ENCODE data around the gene TMEM63A.
"Not testable (repeated sequence)": the region's sequence is repeated elsewhere in the genome, so short reads cannot be mapped to it uniquely, and the experiment has no call there.

The TMEM63A gene

DNA sequence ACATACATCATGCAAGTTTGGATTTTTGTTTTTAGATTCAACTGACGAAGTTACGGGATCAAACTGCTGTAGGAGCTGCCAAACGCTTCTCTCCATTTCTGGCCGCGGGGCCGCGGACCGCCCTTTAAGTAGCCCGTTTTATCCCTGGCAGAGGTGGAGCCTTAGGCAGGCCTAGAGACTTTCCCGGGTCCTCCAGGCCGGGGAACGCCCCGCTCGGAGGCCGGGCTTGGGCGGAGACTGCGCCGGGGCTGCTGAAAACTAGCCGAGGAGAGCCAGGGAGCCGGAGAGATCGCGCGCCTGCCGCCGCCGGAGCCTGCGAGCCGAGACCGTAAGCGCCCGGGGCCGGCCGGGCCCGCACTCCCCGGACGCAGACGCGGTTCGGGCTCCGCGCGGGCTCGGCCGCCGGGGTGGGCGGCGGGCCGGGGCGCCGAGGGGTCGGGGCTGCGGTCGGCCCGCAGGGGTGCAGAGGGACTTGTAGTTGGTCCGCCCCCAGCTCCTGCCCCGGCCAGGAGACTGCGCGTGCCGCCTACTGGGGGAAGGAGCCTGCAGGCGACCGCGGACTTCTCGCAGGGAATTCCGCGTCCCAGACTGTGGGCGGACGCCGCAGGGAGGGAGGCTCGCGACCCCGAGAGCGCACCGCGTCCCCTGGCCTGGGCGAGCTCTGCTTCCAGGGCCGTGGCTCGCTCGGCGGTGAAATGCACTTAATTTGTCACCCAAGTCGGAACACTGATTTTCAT is 72.2 kb downstream of the TMEM63A start, which contains the start of gene EPHX1:
TSS of gene EPHX1 (plus strand) at position 283 of the 737 bp plus-strand sequence. CDS start 18,606 bp downstream, outside the sequence.
- CTCF ChIA-PET = interaction anchor here (0.6 to 2.9 kb wide), 7 partner anchors 17 to 335 kb away, joined by 3 to 12 read pairs (median 5); partner anchors contain the start of gene SRP9
- POLR2A ChIA-PET = interaction anchor here (0.6 to 4.6 kb wide), 5 partner anchors 10 to 114 kb away, joined by 3 to 34 read pairs (median 3); partner anchors contain the start of genes PYCR2, SRP9 and TMEM63A
- TF ChIP-seq FOXM1 (IDR thresholded peaks at IDR 0.05; ENCODE audit: borderline replicate concordance) = peak; percentile 76; the same call in 1 of the 2 replicates
- no peak for TF ChIP-seq SP1 (IDR thresholded peaks at IDR 0.05)
- no peak for TF ChIP-seq FOXA1 (IDR thresholded peaks at IDR 0.05)
- no peak for TF ChIP-seq ZNF384 (IDR thresholded peaks at IDR 0.05)
- TF ChIP-seq FOXK2 (IDR thresholded peaks at IDR 0.05) = no peak
- TF ChIP-seq BHLHE40 (IDR thresholded peaks at IDR 0.05; ENCODE audit: borderline replicate concordance) = no peak
- TF ChIP-seq ARNT (IDR thresholded peaks at IDR 0.05) = peak; percentile 45; the same call in 1 of the 2 replicates
- TF ChIP-seq L3MBTL2 (conservative IDR thresholded peaks at IDR 0.05) = no peak; the same call in 1 of the 2 replicates
- TF ChIP-seq ELF4 (IDR thresholded peaks at IDR 0.05) = no peak
- no peak for TF ChIP-seq NFRKB (IDR thresholded peaks at IDR 0.05)
- TF ChIP-seq, protein P1, sequence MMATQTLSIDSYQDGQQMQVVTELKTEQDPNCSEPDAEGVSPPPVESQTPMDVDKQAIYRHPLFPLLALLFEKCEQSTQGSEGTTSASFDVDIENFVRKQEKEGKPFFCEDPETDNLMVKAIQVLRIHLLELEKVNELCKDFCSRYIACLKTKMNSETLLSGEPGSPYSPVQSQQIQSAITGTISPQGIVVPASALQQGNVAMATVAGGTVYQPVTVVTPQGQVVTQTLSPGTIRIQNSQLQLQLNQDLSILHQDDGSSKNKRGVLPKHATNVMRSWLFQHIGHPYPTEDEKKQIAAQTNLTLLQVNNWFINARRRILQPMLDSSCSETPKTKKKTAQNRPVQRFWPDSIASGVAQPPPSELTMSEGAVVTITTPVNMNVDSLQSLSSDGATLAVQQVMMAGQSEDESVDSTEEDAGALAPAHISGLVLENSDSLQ (IDR thresholded peaks at IDR 0.05) = no peak
- no peak for TF ChIP-seq SUZ12 (IDR thresholded peaks at IDR 0.05)
- TF ChIP-seq CTBP1 (IDR thresholded peaks at IDR 0.05; ENCODE audit: borderline replicate concordance) = no peak
- no peak for TF ChIP-seq HDGF (IDR thresholded peaks at IDR 0.05; ENCODE audit: borderline replicate concordance)
- TF ChIP-seq TARDBP (IDR thresholded peaks at IDR 0.05) = no peak; the same call in 1 of the 2 replicates
- peak; percentile 95 for DNase-seq (ENCODE audit: extremely low spot score)

DNA sequence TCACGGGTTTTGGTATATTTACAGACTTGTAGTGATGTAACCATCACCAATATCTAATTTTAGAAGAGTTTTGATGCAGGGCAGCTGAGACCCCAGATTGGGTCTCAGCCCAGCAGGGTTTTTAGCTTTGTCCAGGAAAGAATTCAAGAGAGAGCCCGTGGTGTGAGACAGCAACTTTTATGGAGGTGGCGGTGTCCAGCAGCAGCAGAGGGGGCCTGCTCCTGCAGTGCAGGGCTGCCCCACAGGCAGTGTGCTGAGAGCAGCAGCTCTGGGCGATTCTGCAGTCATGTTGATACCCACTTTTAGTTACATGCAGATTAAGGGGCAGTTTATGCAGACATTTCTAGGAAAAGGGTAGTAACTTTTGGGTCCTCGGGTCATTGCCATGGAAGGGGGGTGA is 74.0 kb downstream of the TMEM63A start:
- ChIA-PET CTCF (interaction anchor here (0.6 to 0.7 kb wide), 2 partner anchors 44 to 368 kb away, joined by 3 to 4 read pairs; no protein-coding TSS in a partner anchor), POLR2A (interaction anchor here (1.4 to 4.6 kb wide), 3 partner anchors 17 to 156 kb away, joined by 3 to 34 read pairs (median 3); partner anchors contain the start of gene SRP9)
- no peak for TF ChIP-seq ELF4 (IDR thresholded peaks at IDR 0.05)
- no peak for TF ChIP-seq HDGF (IDR thresholded peaks at IDR 0.05; ENCODE audit: borderline replicate concordance)
- TF ChIP-seq BHLHE40 (IDR thresholded peaks at IDR 0.05; ENCODE audit: borderline replicate concordance) = no peak
- no peak for DNase-seq (ENCODE audit: extremely low spot score)

DNA sequence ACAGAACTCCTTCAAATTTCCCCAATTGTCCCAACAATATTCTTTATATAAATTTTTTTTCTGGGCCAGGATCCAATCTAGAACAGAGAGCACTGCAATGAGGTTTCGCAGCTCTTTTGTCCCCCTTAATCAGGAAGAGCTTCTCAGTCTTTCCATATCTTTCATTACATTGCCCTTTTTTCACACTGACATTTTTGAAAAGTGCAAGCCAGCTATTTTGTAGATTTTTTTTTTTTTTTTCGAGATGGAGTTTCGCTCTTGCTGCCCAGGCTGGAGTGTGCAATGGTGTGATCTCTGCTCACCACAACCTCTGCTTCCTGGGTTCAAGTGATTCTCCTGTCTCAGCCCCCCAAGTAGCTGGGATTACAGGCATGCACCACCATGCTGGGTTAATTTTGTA is 75.4 kb downstream of the TMEM63A start:
- DNase-seq (ENCODE audit: extremely low spot score); POLR2A ChIA-PET; CTCF ChIA-PET: not testable (repeated sequence)

DNA sequence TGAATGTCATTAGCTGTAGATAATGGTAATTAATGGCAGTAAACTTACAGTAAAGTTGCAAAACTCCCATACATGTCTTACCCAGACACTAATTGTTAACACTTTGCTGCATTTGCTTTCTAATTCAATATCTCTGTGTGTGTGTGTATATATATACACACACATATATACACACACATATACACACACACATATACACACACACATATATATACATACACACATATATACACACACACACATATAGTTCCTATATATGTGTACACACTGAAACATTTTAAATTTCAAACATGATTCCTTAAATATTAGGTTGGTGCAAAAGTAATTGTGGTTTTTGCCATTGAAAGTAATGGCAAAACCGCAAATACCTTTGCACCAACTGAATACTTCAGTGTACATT is 75.9 kb downstream of the TMEM63A start:
- DNase-seq (ENCODE audit: extremely low spot score) = no peak
- CTCF ChIA-PET = no interaction called here
- TF ChIP-seq FOXK2 (IDR thresholded peaks at IDR 0.05) = no peak
- TF ChIP-seq ZNF384 (IDR thresholded peaks at IDR 0.05) = no peak
- TF ChIP-seq LEF1 (IDR thresholded peaks at IDR 0.05; ENCODE audit: borderline replicate concordance) = no peak
- no peak for TF ChIP-seq FOXA1 (IDR thresholded peaks at IDR 0.05)
- TF ChIP-seq ELF4 (IDR thresholded peaks at IDR 0.05) = no peak
- TF ChIP-seq BHLHE40 (IDR thresholded peaks at IDR 0.05; ENCODE audit: borderline replicate concordance) = no peak
- TF ChIP-seq, protein P1 (IDR thresholded peaks at IDR 0.05) = no peak
- TF ChIP-seq TARDBP (IDR thresholded peaks at IDR 0.05) = no peak
- no peak for TF ChIP-seq ARNT (IDR thresholded peaks at IDR 0.05)
- TF ChIP-seq CTBP1 (IDR thresholded peaks at IDR 0.05; ENCODE audit: borderline replicate concordance) = no peak
- TF ChIP-seq HDGF (IDR thresholded peaks at IDR 0.05; ENCODE audit: borderline replicate concordance) = no peak
- TF ChIP-seq FOXM1 (IDR thresholded peaks at IDR 0.05; ENCODE audit: borderline replicate concordance) = no peak
- TF ChIP-seq SUZ12 (IDR thresholded peaks at IDR 0.05) = no peak
- no peak for TF ChIP-seq NFRKB (IDR thresholded peaks at IDR 0.05)
- TF ChIP-seq SP1 (IDR thresholded peaks at IDR 0.05) = no peak
- no peak for TF ChIP-seq L3MBTL2 (conservative IDR thresholded peaks at IDR 0.05)
- POLR2A ChIA-PET = no interaction called here

DNA sequence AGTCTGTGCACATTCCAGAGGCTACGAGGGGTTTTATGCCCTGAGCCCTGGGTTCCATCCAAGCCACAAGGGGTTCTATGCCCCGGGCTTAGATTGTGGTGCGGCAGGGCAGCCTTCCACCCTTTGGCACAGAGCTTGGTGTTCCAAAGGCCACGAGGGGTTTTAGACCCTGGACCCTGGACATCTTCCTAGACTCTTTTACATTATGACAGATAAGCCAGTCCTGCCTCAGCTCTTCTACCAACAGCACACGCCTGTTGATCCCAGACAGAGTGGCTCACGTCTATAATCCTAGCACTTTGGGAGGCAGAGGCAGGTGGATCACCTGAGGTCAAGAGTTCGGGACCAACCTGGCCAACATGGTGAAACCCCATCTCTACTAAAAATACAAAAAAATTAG is 81.0 kb downstream of the TMEM63A start:
- DNase-seq (ENCODE audit: extremely low spot score); POLR2A ChIA-PET; CTCF ChIA-PET: not testable (repeated sequence)

DNA sequence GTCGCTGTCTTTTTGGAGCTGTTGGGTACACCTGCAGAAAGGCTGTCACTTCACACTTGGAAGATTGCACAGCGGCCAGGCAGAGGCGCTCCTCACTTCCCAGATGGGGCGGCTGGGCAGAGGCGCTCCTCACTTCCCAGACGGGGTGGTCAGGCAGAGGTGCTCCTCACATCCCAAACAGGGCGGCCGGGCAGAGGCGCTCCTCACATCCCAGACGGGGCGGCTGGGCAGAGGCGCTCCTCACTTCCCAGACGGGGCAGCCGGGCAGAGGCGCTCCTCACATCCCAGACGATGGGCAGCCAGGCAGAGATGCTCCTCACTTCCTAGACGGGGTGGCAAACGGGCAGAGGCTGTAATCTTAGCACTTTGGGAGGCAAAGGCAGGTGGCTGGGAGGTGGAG is 86.1 kb downstream of the TMEM63A start:
- DNase-seq (ENCODE audit: extremely low spot score); CTCF ChIA-PET: not testable (repeated sequence)
- POLR2A ChIA-PET = interaction anchor here (0.7 kb wide), 1 partner anchor 18 kb away, joined by 4 read pairs; the partner anchor contains the start of gene SRP9

Data from HEK293T (cell line).